ENCODE results near the gene POLR3GL. TPM values are rescaled to one million over a fixed set of nuclear protein-coding genes. Genes with fewer than 3 reads are reported as not detected.

POLR3GL gene
- total RNA-seq, 1 donor: 11.2 TPM

- TF ChIP-seq, protein P1, sequence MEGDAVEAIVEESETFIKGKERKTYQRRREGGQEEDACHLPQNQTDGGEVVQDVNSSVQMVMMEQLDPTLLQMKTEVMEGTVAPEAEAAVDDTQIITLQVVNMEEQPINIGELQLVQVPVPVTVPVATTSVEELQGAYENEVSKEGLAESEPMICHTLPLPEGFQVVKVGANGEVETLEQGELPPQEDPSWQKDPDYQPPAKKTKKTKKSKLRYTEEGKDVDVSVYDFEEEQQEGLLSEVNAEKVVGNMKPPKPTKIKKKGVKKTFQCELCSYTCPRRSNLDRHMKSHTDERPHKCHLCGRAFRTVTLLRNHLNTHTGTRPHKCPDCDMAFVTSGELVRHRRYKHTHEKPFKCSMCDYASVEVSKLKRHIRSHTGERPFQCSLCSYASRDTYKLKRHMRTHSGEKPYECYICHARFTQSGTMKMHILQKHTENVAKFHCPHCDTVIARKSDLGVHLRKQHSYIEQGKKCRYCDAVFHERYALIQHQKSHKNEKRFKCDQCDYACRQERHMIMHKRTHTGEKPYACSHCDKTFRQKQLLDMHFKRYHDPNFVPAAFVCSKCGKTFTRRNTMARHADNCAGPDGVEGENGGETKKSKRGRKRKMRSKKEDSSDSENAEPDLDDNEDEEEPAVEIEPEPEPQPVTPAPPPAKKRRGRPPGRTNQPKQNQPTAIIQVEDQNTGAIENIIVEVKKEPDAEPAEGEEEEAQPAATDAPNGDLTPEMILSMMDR (IDR thresholded peaks at IDR 0.05; ENCODE audit: insufficient read depth, low read depth, low read length): no peak
- H3K4me3 ChIP-seq (ENCODE audit: low read depth, low read length): no peak overlapping the region
- no peak for DNase-seq (ENCODE audit: low read depth)
Observed at GRCh38 chr1:145979746-145980456, 15.4 kb downstream of the POLR3GL start.

DNA sequence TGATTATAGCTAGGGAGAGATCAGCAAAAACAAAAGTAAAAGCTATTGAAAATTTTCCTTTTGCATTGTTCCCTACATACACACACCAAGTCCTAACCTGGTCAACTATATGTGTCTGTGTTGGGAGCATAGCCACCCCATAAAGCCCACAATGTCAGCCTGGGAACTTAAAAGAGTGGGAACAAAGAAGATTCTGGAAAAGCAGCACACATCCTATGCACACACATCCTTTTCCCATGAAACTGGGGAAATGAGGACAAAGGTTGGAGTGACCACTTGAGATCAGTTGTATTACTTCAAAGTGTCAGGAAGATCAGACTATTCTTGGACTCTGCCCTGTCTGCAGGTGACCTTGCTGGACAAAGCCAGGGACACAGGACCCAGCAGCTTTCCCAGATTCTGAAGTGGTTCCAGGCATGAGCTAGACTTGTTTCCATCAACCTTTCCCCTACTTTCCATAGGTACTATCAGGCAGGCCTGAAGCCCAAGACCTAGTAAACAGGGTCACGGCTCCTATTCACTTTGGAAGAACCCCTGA, 16.0 kb downstream of the POLR3GL start:
- no peak for DNase-seq (ENCODE audit: low read depth)
- TF ChIP-seq, protein P1 (IDR thresholded peaks at IDR 0.05; ENCODE audit: insufficient read depth, low read depth, low read length): no peak
- H3K4me3 ChIP-seq (ENCODE audit: low read depth, low read length): no peak overlapping the region

GRCh38 chr1:145982010-145982723, 17.7 kb downstream of the POLR3GL start:
- no peak overlapping the region for H3K4me3 ChIP-seq (ENCODE audit: low read depth, low read length)
- DNase-seq (ENCODE audit: low read depth): no peak
- TF ChIP-seq, protein P1 (IDR thresholded peaks at IDR 0.05; ENCODE audit: insufficient read depth, low read depth, low read length): no peak

DNA sequence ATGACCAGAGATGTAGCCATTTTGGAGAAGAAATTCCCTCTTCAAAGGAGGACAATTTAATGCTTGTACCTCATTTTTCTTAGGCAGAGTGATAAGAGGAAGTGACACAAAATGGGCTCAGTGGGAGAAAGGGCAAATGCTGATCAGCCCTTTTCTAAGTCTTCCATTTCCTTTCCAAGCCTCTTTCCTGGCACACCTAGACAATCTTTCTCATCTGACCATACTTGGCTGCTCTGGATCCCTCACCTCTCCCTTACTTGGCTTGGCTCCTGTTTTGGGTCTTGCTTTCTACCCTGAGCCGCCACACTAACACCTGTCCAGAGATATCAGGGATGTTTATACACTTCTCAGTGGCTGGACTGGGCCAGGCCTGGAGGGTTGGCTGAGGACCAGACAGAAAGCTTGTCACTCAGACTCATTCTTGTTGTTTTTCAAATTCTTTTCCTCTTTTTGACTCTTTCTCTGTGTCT, 18.8 kb downstream of the POLR3GL start:
- DNase-seq (ENCODE audit: low read depth): no peak
- TF ChIP-seq, protein P1 (IDR thresholded peaks at IDR 0.05; ENCODE audit: insufficient read depth, low read depth, low read length): no peak
- no peak overlapping the region for H3K4me3 ChIP-seq (ENCODE audit: low read depth, low read length)

DNA sequence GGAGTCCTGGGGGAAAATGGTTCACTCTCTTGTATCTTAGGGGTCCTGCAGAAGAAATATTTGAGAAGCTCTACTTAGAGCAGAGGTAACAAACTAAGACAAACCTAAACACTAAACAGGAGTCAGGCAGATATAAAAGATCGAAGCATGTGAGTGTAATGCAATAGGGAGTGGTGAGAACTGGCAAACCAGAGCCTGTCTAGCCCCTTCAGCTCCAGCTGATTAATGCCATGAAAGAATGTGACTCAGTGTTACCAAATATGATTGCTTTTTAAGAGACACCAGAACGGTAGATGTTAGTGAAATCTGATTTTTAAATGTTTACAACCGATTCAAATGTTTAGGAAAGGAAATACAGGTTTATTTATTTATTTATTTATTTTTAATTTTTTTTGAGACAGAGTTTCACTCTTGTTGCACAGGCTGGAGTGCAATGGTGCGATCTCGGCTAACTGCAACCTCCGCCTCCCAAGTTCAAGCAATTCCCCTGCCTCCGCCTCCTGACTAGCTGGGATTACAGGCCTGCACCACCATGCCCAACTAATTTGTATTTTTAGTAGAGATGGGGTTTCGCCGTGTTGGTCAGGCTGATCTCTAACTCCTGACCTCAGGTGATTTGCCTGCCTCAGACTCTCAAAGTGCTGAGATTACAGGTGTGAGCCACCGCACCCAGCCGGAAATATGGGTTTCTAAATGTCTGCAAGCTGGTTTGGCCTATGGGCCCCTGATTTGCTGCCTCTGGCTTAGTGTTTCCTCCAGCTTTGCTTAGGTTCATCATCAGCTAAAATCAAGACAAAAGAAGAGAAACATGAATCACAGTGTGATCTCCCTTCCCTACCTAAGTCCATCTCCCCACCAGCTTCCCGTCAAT, 19.7 kb downstream of the POLR3GL start:
- H3K4me3 ChIP-seq (ENCODE audit: low read depth, low read length): no peak overlapping the region
- TF ChIP-seq, protein P1 (IDR thresholded peaks at IDR 0.05; ENCODE audit: insufficient read depth, low read depth, low read length): no peak
- no peak for DNase-seq (ENCODE audit: low read depth)

DNA sequence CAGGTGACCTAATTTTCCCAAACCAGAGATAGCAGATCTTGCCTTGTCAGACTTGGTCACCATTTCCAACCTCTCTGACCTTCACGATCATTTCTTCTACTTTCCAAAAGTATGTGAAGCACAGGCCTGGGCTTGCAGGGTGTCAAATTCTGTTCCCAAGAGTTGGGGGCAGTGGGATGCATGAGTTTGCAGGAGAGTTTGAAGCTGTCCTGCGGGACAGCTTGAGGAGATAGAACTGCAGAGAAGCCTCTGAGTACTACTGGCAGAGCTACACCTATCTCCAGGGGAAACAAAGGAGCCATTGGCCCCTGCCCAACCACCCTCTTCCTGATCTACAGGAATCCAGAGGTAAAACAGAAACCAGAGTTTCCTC, 20.6 kb downstream of the POLR3GL start:
- TF ChIP-seq, protein P1 (IDR thresholded peaks at IDR 0.05; ENCODE audit: insufficient read depth, low read depth, low read length): no peak
- H3K4me3 ChIP-seq (ENCODE audit: low read depth, low read length): no peak overlapping the region
- DNase-seq (ENCODE audit: low read depth): no peak

All from fibroblast of villous mesenchyme (primary cell).